ENCODE results near the gene OSBPL3. TPM values are rescaled to one million over a fixed set of nuclear protein-coding genes. Genes with fewer than 3 reads are reported as not detected.

OSBPL3 gene
- total and polyA plus RNA-seq, 4 donors: 0.28 to 3.0 (median 1.1) TPM

- Histone ChIP-seq H3K9ac (ENCODE audit: low read depth in 1 of 2, low read length in 2 of 2) (no peak overlapping the region), H3K27ac (ENCODE audit: low read depth in 1 of 2, low read length in 2 of 2) (no peak overlapping the region), H3K36me3 (ENCODE audit: control insufficient read depth in 4 of 4, insufficient read depth in 3 of 4, low read depth in 1 of 4, low read length in 3 of 4) (no peaks in the 10 kb centered on the region), H3K4me3 (ENCODE audit: low read depth in 1 of 3, low read length in 3 of 3) (no peak overlapping the region), H3K9me3 (ENCODE audit: control insufficient read depth in 4 of 4, low read length in 3 of 4) (no peaks in the 10 kb centered on the region), H3K4me1 (ENCODE audit: control insufficient read depth in 4 of 4, insufficient read depth in 4 of 4, low read length in 3 of 4) (no peaks in the 10 kb centered on the region), H3K27me3 (ENCODE audit: control insufficient read depth in 4 of 4, insufficient read depth in 4 of 4, low read length in 3 of 4) (no peaks in the 10 kb centered on the region)
- TF ChIP-seq ATF3 (IDR thresholded peaks at IDR 0.05): no peak
- no peak for TF ChIP-seq CTCF (IDR thresholded peaks at IDR 0.05; ENCODE audit: low read depth, low read length, missing input control)
- no peak for TF ChIP-seq SP1 (IDR thresholded peaks at IDR 0.05)
- TF ChIP-seq RAD21 (IDR thresholded peaks at IDR 0.05): no peak
- TF ChIP-seq, protein P1, sequence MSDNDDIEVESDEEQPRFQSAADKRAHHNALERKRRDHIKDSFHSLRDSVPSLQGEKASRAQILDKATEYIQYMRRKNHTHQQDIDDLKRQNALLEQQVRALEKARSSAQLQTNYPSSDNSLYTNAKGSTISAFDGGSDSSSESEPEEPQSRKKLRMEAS (IDR thresholded peaks at IDR 0.05): no peak
- no peak for TF ChIP-seq RXRA (IDR thresholded peaks at IDR 0.05)
- no peak for TF ChIP-seq FOXA1 (IDR thresholded peaks at IDR 0.05)
- TF ChIP-seq HNF4A (conservative IDR thresholded peaks at IDR 0.05): no peak
- no peak for TF ChIP-seq GABPA (IDR thresholded peaks at IDR 0.05 in 1 of 2, conservative IDR thresholded peaks at IDR 0.05 in 1 of 2)
- TF ChIP-seq, protein P2, sequence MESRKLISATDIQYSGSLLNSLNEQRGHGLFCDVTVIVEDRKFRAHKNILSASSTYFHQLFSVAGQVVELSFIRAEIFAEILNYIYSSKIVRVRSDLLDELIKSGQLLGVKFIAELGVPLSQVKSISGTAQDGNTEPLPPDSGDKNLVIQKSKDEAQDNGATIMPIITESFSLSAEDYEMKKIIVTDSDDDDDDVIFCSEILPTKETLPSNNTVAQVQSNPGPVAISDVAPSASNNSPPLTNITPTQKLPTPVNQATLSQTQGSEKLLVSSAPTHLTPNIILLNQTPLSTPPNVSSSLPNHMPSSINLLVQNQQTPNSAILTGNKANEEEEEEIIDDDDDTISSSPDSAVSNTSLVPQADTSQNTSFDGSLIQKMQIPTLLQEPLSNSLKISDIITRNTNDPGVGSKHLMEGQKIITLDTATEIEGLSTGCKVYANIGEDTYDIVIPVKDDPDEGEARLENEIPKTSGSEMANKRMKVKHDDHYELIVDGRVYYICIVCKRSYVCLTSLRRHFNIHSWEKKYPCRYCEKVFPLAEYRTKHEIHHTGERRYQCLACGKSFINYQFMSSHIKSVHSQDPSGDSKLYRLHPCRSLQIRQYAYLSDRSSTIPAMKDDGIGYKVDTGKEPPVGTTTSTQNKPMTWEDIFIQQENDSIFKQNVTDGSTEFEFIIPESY (IDR thresholded peaks at IDR 0.05): no peak
- TF ChIP-seq EGR1 (IDR thresholded peaks at IDR 0.05; ENCODE audit: low read depth in 2 of 2): no peak
- WGBS: 90% methylated on average over 6 of the region's 6 CpGs
- no peak for DNase-seq (ENCODE audit: low spot score)
Measured at GRCh38 chr7:24874791-24875190, 105.2 kb downstream of the OSBPL3 start.

- TF ChIP-seq RAD21 (IDR thresholded peaks at IDR 0.05) (no peak), NR2F2 (IDR thresholded peaks at IDR 0.05) (no peak), YY1 (IDR thresholded peaks at IDR 0.05) (no peak), FOXA1 (IDR thresholded peaks at IDR 0.05) (no peak), EGR1 (IDR thresholded peaks at IDR 0.05; ENCODE audit: low read depth in 2 of 2) (no peak), TAF1 (conservative IDR thresholded peaks at IDR 0.05) (no peak), HNF4G (IDR thresholded peaks at IDR 0.05) (no peak), GABPA (IDR thresholded peaks at IDR 0.05 in 1 of 2, conservative IDR thresholded peaks at IDR 0.05 in 1 of 2) (no peak), HNF4A (conservative IDR thresholded peaks at IDR 0.05) (no peak), JUND (IDR thresholded peaks at IDR 0.05) (no peak), SP1 (IDR thresholded peaks at IDR 0.05) (no peak), CTCF (IDR thresholded peaks at IDR 0.05; ENCODE audit: low read depth, low read length, missing input control) (no peak), FOXA2 (IDR thresholded peaks at IDR 0.05) (no peak), RXRA (IDR thresholded peaks at IDR 0.05) (no peak), ATF3 (IDR thresholded peaks at IDR 0.05) (no peak)
- TF ChIP-seq, protein P3, sequence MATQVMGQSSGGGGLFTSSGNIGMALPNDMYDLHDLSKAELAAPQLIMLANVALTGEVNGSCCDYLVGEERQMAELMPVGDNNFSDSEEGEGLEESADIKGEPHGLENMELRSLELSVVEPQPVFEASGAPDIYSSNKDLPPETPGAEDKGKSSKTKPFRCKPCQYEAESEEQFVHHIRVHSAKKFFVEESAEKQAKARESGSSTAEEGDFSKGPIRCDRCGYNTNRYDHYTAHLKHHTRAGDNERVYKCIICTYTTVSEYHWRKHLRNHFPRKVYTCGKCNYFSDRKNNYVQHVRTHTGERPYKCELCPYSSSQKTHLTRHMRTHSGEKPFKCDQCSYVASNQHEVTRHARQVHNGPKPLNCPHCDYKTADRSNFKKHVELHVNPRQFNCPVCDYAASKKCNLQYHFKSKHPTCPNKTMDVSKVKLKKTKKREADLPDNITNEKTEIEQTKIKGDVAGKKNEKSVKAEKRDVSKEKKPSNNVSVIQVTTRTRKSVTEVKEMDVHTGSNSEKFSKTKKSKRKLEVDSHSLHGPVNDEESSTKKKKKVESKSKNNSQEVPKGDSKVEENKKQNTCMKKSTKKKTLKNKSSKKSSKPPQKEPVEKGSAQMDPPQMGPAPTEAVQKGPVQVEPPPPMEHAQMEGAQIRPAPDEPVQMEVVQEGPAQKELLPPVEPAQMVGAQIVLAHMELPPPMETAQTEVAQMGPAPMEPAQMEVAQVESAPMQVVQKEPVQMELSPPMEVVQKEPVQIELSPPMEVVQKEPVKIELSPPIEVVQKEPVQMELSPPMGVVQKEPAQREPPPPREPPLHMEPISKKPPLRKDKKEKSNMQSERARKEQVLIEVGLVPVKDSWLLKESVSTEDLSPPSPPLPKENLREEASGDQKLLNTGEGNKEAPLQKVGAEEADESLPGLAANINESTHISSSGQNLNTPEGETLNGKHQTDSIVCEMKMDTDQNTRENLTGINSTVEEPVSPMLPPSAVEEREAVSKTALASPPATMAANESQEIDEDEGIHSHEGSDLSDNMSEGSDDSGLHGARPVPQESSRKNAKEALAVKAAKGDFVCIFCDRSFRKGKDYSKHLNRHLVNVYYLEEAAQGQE (IDR thresholded peaks at IDR 0.05): no peak
- TF ChIP-seq, protein P2 (IDR thresholded peaks at IDR 0.05): no peak
- TF ChIP-seq, protein P1 (IDR thresholded peaks at IDR 0.05): no peak
- no peak overlapping the region for H3K4me3 ChIP-seq (ENCODE audit: low read depth in 1 of 3, low read length in 3 of 3)
- no peak overlapping the region for H3K9ac ChIP-seq (ENCODE audit: low read depth in 1 of 2, low read length in 2 of 2)
- no peaks in the 10 kb centered on the region for H3K4me1 ChIP-seq (ENCODE audit: control insufficient read depth in 4 of 4, insufficient read depth in 4 of 4, low read length in 3 of 4)
- H3K27ac ChIP-seq (ENCODE audit: low read depth in 1 of 2, low read length in 2 of 2): no peak overlapping the region
- no peaks in the 10 kb centered on the region for H3K36me3 ChIP-seq (ENCODE audit: control insufficient read depth in 4 of 4, insufficient read depth in 3 of 4, low read depth in 1 of 4, low read length in 3 of 4)
- WGBS: 73% methylated on average over 4 of the region's 4 CpGs
- H3K27me3 ChIP-seq (ENCODE audit: control insufficient read depth in 4 of 4, insufficient read depth in 4 of 4, low read length in 3 of 4): no peaks in the 10 kb centered on the region
- H3K9me3 ChIP-seq (ENCODE audit: control insufficient read depth in 4 of 4, low read length in 3 of 4): no peaks in the 10 kb centered on the region
- DNase-seq (ENCODE audit: low spot score): no peak
Measured at GRCh38 chr7:24873944-24874343, 106.0 kb downstream of the OSBPL3 start.

Measured in liver (tissue), 9 donors.